ENCODE measurements around the gene EMC6. TPM values are rescaled to one million over a fixed set of nuclear protein-coding genes. Genes with fewer than 3 reads are reported as not detected.

The EMC6 gene
- polyA plus RNA-seq, 1 donor (not counting 4 experiments of a cell fraction or from before 2014, with no cell fraction given) = 35.4 TPM

GRCh38 chr17:3658784-3659449 lies 9.7 kb upstream of the EMC6 start:
- no peak for FAIRE-seq
- no peak overlapping the region for H3K4me2 ChIP-seq (ENCODE audit: control insufficient read depth, extremely low read depth, insufficient read depth, low read depth, low read length)

GRCh38 chr17:3659541-3660111 lies 9.0 kb upstream of the EMC6 start:
- DNase-seq (ENCODE audit: low read depth, low spot score) (no peak), FAIRE-seq (peak; percentile 93)
- dilution Hi-C loops (cut with MboI; ENCODE audit: extremely low pct_ligation_motif_present, low sequenced_read_pairs) = no loop called here

More at GRCh38 chr17:3658784-3659449, 9.7 kb upstream of the EMC6 start:
- H3K4me1 ChIP-seq (ENCODE audit: control insufficient read depth, extremely low read depth, insufficient read depth, low read length) = peaks cover 17% of the 10 kb centered on the region
- DNase-seq (ENCODE audit: low read depth, low spot score) = no peak
- peaks cover 8 to 18% of the 10 kb centered on the region in 2 experiments for H3K36me3 ChIP-seq (ENCODE audit: control insufficient read depth in 2 of 2, extremely low read depth in 1 of 2, insufficient read depth in 2 of 2, low read length in 2 of 2)
- H2AFZ ChIP-seq (ENCODE audit: control insufficient read depth, low read length) = no peak overlapping the region
- no peaks in the 10 kb centered on the region for H3K27me3 ChIP-seq (ENCODE audit: control insufficient read depth, extremely low read depth, insufficient read depth, low read length)
- TF ChIP-seq EZH2 (IDR thresholded peaks at IDR 0.05; ENCODE audit: low read length) (no peak), CTCF (optimal IDR thresholded peaks at IDR 0.05 in 1 of 3, IDR thresholded peaks at IDR 0.05 in 1 of 3, conservative IDR thresholded peaks at IDR 0.05 in 1 of 3; ENCODE audit: extremely low read depth in 1 of 3, insufficient read depth in 2 of 3, low read length in 3 of 3) (no peak)
- H3K79me2 ChIP-seq (ENCODE audit: control insufficient read depth, insufficient read depth, low read length) = no peaks in the 10 kb centered on the region
- no peak overlapping the region for H3K27ac ChIP-seq (ENCODE audit: control insufficient read depth, insufficient read depth, low read length)
- dilution Hi-C loops (cut with MboI; ENCODE audit: extremely low pct_ligation_motif_present, low sequenced_read_pairs) = no loop called here
- no peak overlapping the region for H3K4me3 ChIP-seq (ENCODE audit: control insufficient read depth in 2 of 3, extremely low read depth in 1 of 3, insufficient read depth in 2 of 3, low read depth in 1 of 3, low read length in 3 of 3)
- H3K9me1 ChIP-seq (ENCODE audit: control insufficient read depth, extremely low read depth, insufficient read depth, low read length) = peaks cover 7% of the 10 kb centered on the region
- no peaks in the 10 kb centered on the region for H3K9me3 ChIP-seq (ENCODE audit: control insufficient read depth, low read depth, low read length)
- no peak overlapping the region for H3K9ac ChIP-seq (ENCODE audit: control insufficient read depth, extremely low read depth, insufficient read depth, low read length)
- H4K20me1 ChIP-seq (ENCODE audit: control insufficient read depth, extremely low read depth, insufficient read depth, low read length) = no peaks in the 10 kb centered on the region

More at GRCh38 chr17:3659541-3660111, 9.0 kb upstream of the EMC6 start:
- no peak overlapping the region for H3K9ac ChIP-seq (ENCODE audit: control insufficient read depth, extremely low read depth, insufficient read depth, low read length)
- H3K27me3 ChIP-seq (ENCODE audit: control insufficient read depth, extremely low read depth, insufficient read depth, low read length) = no peaks in the 10 kb centered on the region
- H2AFZ ChIP-seq (ENCODE audit: control insufficient read depth, low read length) = no peak overlapping the region
- peaks cover 7% of the 10 kb centered on the region for H3K9me1 ChIP-seq (ENCODE audit: control insufficient read depth, extremely low read depth, insufficient read depth, low read length)
- peaks cover 6% of the 10 kb centered on the region for H3K79me2 ChIP-seq (ENCODE audit: control insufficient read depth, insufficient read depth, low read length)
- no peak overlapping the region for H3K4me3 ChIP-seq (ENCODE audit: control insufficient read depth in 2 of 3, extremely low read depth in 1 of 3, insufficient read depth in 2 of 3, low read depth in 1 of 3, low read length in 3 of 3)
- TF ChIP-seq EZH2 (IDR thresholded peaks at IDR 0.05; ENCODE audit: low read length) (no peak), CTCF (optimal IDR thresholded peaks at IDR 0.05 in 1 of 3, IDR thresholded peaks at IDR 0.05 in 1 of 3, conservative IDR thresholded peaks at IDR 0.05 in 1 of 3; ENCODE audit: extremely low read depth in 1 of 3, insufficient read depth in 2 of 3, low read length in 3 of 3) (peak in 2 of 3 experiments; percentile 7 to 15)
- H3K9me3 ChIP-seq (ENCODE audit: control insufficient read depth, low read depth, low read length) = no peaks in the 10 kb centered on the region
- peaks cover 15 to 21% of the 10 kb centered on the region in 2 experiments for H3K36me3 ChIP-seq (ENCODE audit: control insufficient read depth in 2 of 2, extremely low read depth in 1 of 2, insufficient read depth in 2 of 2, low read length in 2 of 2)
- peaks cover 4% of the 10 kb centered on the region for H4K20me1 ChIP-seq (ENCODE audit: control insufficient read depth, extremely low read depth, insufficient read depth, low read length)
- peaks cover 17% of the 10 kb centered on the region for H3K4me1 ChIP-seq (ENCODE audit: control insufficient read depth, extremely low read depth, insufficient read depth, low read length)
- peak overlapping the region; percentile 47 for H3K27ac ChIP-seq (ENCODE audit: control insufficient read depth, insufficient read depth, low read length)
- peak overlapping the region; percentile 32 for H3K4me2 ChIP-seq (ENCODE audit: control insufficient read depth, extremely low read depth, insufficient read depth, low read depth, low read length)

Data from keratinocyte (primary cell).